IMR-90 (cell line): ENCODE results near the gene WBP2. TPM values are rescaled to one million over a fixed set of nuclear protein-coding genes. Genes with fewer than 3 reads are reported as not detected.

Experiments used
- ATAC-seq: fragments of 200-7000 bp; cut with Tn5 transposase; 2 replicates; pipeline ENCODE4 v1.9.1; 2020; ENCODE audit warnings: low read depth, mild to moderate bottlenecking, moderate library complexity
- BruUV-seq: library from RNA; stranded (reverse); fragments of 400-500 nt; replicated peaks from 2 replicates; lab custom pipeline; 2021; lab: Mats Ljungman, UMichigan
- CTCF ChIA-PET: fragments of 300-600 bp; formaldehyde crosslinking; extraction: SDS; loops from one replicate; lab custom pipeline; 2021; ENCODE audit warnings: antibody characterized with exemption; lab: Yijun Ruan, JAX
- POLR2A ChIA-PET: fragments of 300-600 bp; sonication (Branson Sonifier 250); formaldehyde crosslinking; loops from one replicate; lab custom pipeline; 2022; ENCODE audit warnings: antibody characterized with exemption; ENCODE audit not compliant: unreplicated experiment; lab: Charles Lee
- DNase-seq: peaks from one replicate; pipeline ENCODE4 v3.0.0; 2013
- H2AFZ ChIP-seq: replicated peaks from 2 replicates; pipeline ENCODE3; 2013; ENCODE audit warnings: low read length, mild to moderate bottlenecking; ENCODE audit not compliant: poor library complexity
- H2AK5ac ChIP-seq: 2 replicates; pipeline ENCODE4 v1.6.1; 2013; ENCODE audit warnings: low read depth, low read length, inconsistent platforms
- H2AK9ac ChIP-seq: replicated peaks from 2 replicates; pipeline ENCODE3; 2013; ENCODE audit warnings: mild to moderate bottlenecking, low read depth, low read length, moderate library complexity; ENCODE audit not compliant: poor library complexity
- H2BK120ac ChIP-seq: 2 replicates; pipeline ENCODE4 v1.6.1; 2013; ENCODE audit warnings: low read depth, low read length, inconsistent platforms
- H2BK15ac ChIP-seq: 3 replicates; pipeline ENCODE4 v1.6.1; 2013; ENCODE audit warnings: low read depth, low read length, inconsistent platforms
- H2BK20ac ChIP-seq: 2 replicates; pipeline ENCODE4 v1.6.1; 2013; ENCODE audit warnings: low read depth, mild to moderate bottlenecking, inconsistent platforms, low read length, moderate library complexity
- H2BK5ac ChIP-seq: 2 replicates; pipeline ENCODE4 v1.6.1; 2013; ENCODE audit warnings: mild to moderate bottlenecking, low read depth, low read length, inconsistent platforms; ENCODE audit not compliant: poor library complexity, severe bottlenecking
- H3K14ac ChIP-seq: replicated peaks from 2 replicates; pipeline ENCODE4 v1.6.1; 2013; ENCODE audit warnings: low read depth, low read length, inconsistent platforms
- H3K18ac ChIP-seq: 2 replicates; pipeline ENCODE4 v1.6.1; 2013; ENCODE audit warnings: low read depth, low read length, control low read depth
- H3K23ac ChIP-seq: 2 replicates; pipeline ENCODE4 v1.6.1; 2013; ENCODE audit warnings: low read depth, low read length, inconsistent platforms
- H3K27ac ChIP-seq: 2 replicates; pipeline ENCODE4 v1.5.1; 2013; ENCODE audit warnings: mild to moderate bottlenecking, control low read depth, low read length; ENCODE audit not compliant: insufficient read depth
- H3K27me3 ChIP-seq: 2 replicates; pipeline ENCODE4 v1.6.1; 2013; ENCODE audit warnings: low read length; ENCODE audit not compliant: control insufficient read depth, insufficient read depth
- H3K36me3 ChIP-seq: 2 replicates; pipeline ENCODE4 v1.6.1; 2013; ENCODE audit warnings: low read length, mixed read lengths; ENCODE audit not compliant: control insufficient read depth, insufficient read depth
- H3K4ac ChIP-seq: 2 replicates; pipeline ENCODE4 v1.6.1; 2013; ENCODE audit warnings: low read depth, low read length, inconsistent platforms
- H3K4me1 ChIP-seq: 2 replicates; pipeline ENCODE4 v1.6.1; 2013; ENCODE audit warnings: low read length, mixed read lengths; ENCODE audit not compliant: control insufficient read depth, insufficient read depth
- H3K4me2 ChIP-seq: 2 replicates; pipeline ENCODE4 v1.6.1; 2013; ENCODE audit warnings: low read depth, mild to moderate bottlenecking, control low read depth, low read length, moderate library complexity
- H3K4me3 ChIP-seq: 2 replicates; pipeline ENCODE4 v1.5.1; 2013; ENCODE audit warnings: low read depth, mild to moderate bottlenecking, control low read depth, low read length, moderate library complexity; ENCODE audit not compliant: insufficient read depth
- H3K56ac ChIP-seq: 2 replicates; pipeline ENCODE4 v1.6.1; 2013; ENCODE audit warnings: low read length, inconsistent platforms; ENCODE audit not compliant: insufficient read depth; ENCODE audit errors: extremely low read depth
- H3K79me1 ChIP-seq, 2 experiments: 2 replicates each; pipeline ENCODE4 v1.6.1; 2013; ENCODE audit warnings: low read length in 2 of 2, inconsistent platforms in 1 of 2, low read depth in 1 of 2
- H3K9ac ChIP-seq: 2 replicates; pipeline ENCODE4 v1.6.1; 2013; ENCODE audit warnings: low read depth, low read length, control low read depth
- H3K9me1 ChIP-seq: 2 replicates; pipeline ENCODE4 v1.6.1; 2013; ENCODE audit warnings: low read length, inconsistent platforms; ENCODE audit not compliant: insufficient read depth
- H3K9me3 ChIP-seq: 2 replicates; pipeline ENCODE4 v1.6.1; 2013; ENCODE audit warnings: low read length; ENCODE audit not compliant: control insufficient read depth, insufficient read depth
- H4K20me1 ChIP-seq: 2 replicates; pipeline ENCODE4 v1.6.1; 2013; ENCODE audit warnings: low read length, inconsistent platforms; ENCODE audit not compliant: insufficient read depth
- H4K5ac ChIP-seq: 2 replicates; pipeline ENCODE4 v1.6.1; 2013; ENCODE audit warnings: mild to moderate bottlenecking, low read depth, low read length, control low read depth
- H4K8ac ChIP-seq, 2 experiments: 2 replicates each; pipeline ENCODE4 v1.6.1; 2013; ENCODE audit warnings: low read depth in 2 of 2, low read length in 2 of 2, control low read depth in 1 of 2, inconsistent platforms in 1 of 2
- H4K91ac ChIP-seq: 2 replicates; pipeline ENCODE4 v1.6.1; 2013; ENCODE audit warnings: low read depth, low read length, inconsistent platforms; ENCODE audit not compliant: insufficient read depth
- BHLHE40 ChIP-seq: fragments of 150-350 bp; IDR thresholded peaks from 2 replicates; pipeline ENCODE4 v1.6.1; 2016; ENCODE audit warnings: mild to moderate bottlenecking, low read depth, low read length
- CEBPB ChIP-seq: IDR thresholded peaks from 2 replicates; pipeline ENCODE4 v1.6.1; 2012; ENCODE audit warnings: low read depth, low read length, improper control_type of control experiment
- CHD1 ChIP-seq: IDR thresholded peaks from 2 replicates; pipeline ENCODE4 v1.6.1; 2012; ENCODE audit warnings: low read depth, low read length, improper control_type of control experiment
- CTCF ChIP-seq: conservative IDR thresholded peaks from 2 replicates; pipeline ENCODE4 v1.5.1; 2012; ENCODE audit warnings: mild to moderate bottlenecking, low read depth, low read length, improper control_type of control experiment
- ELK1 ChIP-seq: fragments of 150-350 bp; IDR thresholded peaks from 2 replicates; pipeline ENCODE4 v1.6.1; 2016; ENCODE audit warnings: low read depth, mild to moderate bottlenecking, low read length, moderate library complexity, borderline replicate concordance
- FOS ChIP-seq: fragments of 150-350 bp; IDR thresholded peaks from 2 replicates; pipeline ENCODE4 v1.6.1; 2016; ENCODE audit warnings: low read depth, low read length
- MAFK ChIP-seq: IDR thresholded peaks from 2 replicates; pipeline ENCODE4 v1.6.1; 2012; ENCODE audit warnings: low read depth, low read length, improper control_type of control experiment
- MAZ ChIP-seq: IDR thresholded peaks from 2 replicates; pipeline ENCODE4 v1.6.1; 2012; ENCODE audit warnings: low read depth, mild to moderate bottlenecking, low read length, improper control_type of control experiment, moderate library complexity, borderline replicate concordance
- MXI1 ChIP-seq: IDR thresholded peaks from 2 replicates; pipeline ENCODE4 v1.6.1; 2012; ENCODE audit warnings: low read depth, mild to moderate bottlenecking, low read length, moderate library complexity, borderline replicate concordance
- NFE2L2 ChIP-seq: fragments of 150-350 bp; IDR thresholded peaks from 2 replicates; pipeline ENCODE4 v1.6.1; 2016; ENCODE audit warnings: low read depth, mild to moderate bottlenecking, low read length
- POLR2A ChIP-seq: IDR thresholded peaks from 2 replicates; pipeline ENCODE4 v1.6.1; 2012; ENCODE audit warnings: mild to moderate bottlenecking, low read depth, low read length
- RAD21 ChIP-seq: IDR thresholded peaks from 2 replicates; pipeline ENCODE4 v1.6.1; 2012; ENCODE audit warnings: low read length, improper control_type of control experiment
- RCOR1 ChIP-seq: IDR thresholded peaks from 2 replicates; pipeline ENCODE4 v1.6.1; 2012; ENCODE audit warnings: mild to moderate bottlenecking, low read length, improper control_type of control experiment; ENCODE audit not compliant: insufficient replicate concordance
- RFX5 ChIP-seq: IDR thresholded peaks from 2 replicates; pipeline ENCODE4 v1.8.0; 2012; ENCODE audit warnings: low read depth, mild to moderate bottlenecking, low read length, moderate library complexity
- SMC3 ChIP-seq: fragments of 150-350 bp; IDR thresholded peaks from 2 replicates; pipeline ENCODE4 v1.6.1; 2016; ENCODE audit warnings: low read depth, mild to moderate bottlenecking, antibody characterized with exemption, low read length, moderate library complexity
- USF2 ChIP-seq: fragments of 150-350 bp; IDR thresholded peaks from 2 replicates; pipeline ENCODE4 v1.6.1; 2017; ENCODE audit warnings: mild to moderate bottlenecking, antibody characterized with exemption, low read length, low read depth
- WGBS, 2 experiments: methylation state at CpG; one replicate each; pipeline versions ENCODE4 v1.1.5 to v1.1.7; 2013; ENCODE audit warnings: missing lambda C conversion rate in 2 of 2; ENCODE audit not compliant: insufficient read length in 1 of 2; ENCODE audit errors: extremely low coverage in 2 of 2; 5-methylcytosine and 5-hydroxymethylcytosine counted together
- dilution Hi-C: fragments of 300-500 bp; cut with HindIII; formaldehyde crosslinking; loops from one replicate; pipeline ENCODE4 v1.14.3; 2018; ENCODE audit warnings: low sequenced_read_pairs; ENCODE audit not compliant: unreplicated experiment
- in situ Hi-C: fragments of 300-500 bp; cut with MboI; formaldehyde crosslinking; loops from 3 replicates; pipeline ENCODE4 v1.14.3; 2019; ENCODE audit warnings: low sequenced_read_pairs, inconsistent platforms, mixed read lengths
- intact Hi-C: fragments of 100-400 bp; cut with micrococcal nuclease; formaldehyde crosslinking; loops from 2 replicates; pipeline ENCODE4 v1.10.0; 2022
- polyA plus RNA-seq, 3 experiments: library from polyadenylated mRNA; depleted of rRNA; stranded (reverse); fragments of >200 nt; gene quantifications; 2 replicates each; pipeline ENCODE4 v1.2.3, GENCODE V29; 2012; ENCODE audit warnings: low replicate concordance in 1 of 3
- total RNA-seq: library from RNA; depleted of rRNA; stranded (reverse); fragments of >200 nt; gene quantifications from 2 replicates; pipeline ENCODE4 v1.2.3, GENCODE V29; 2012

The WBP2 gene
- total and polyA plus RNA-seq, 2 of the 4 experiments (the other 2 are of a cell fraction) = 9.0 to 35.5 TPM

GRCh38 chr17:75901727-75902126 is 46.6 kb upstream of the WBP2 start:
- TF ChIP-seq MXI1 (no peak), CTCF (no peak), NFE2L2 (no peak), ELK1 (no peak), USF2 (no peak), BHLHE40 (no peak), RCOR1 (no peak), RFX5 (no peak), FOS (no peak), MAZ (no peak), RAD21 (no peak), POLR2A (no peak), MAFK (no peak), CHD1 (no peak), CEBPB (no peak), SMC3 (no peak)
- Histone ChIP-seq H3K23ac (no peak overlapping the region), H3K9me3 (no peaks in the 10 kb centered on the region), H2BK5ac (no peak overlapping the region), H3K36me3 (peaks cover 30% of the 10 kb centered on the region), H4K8ac (no peak overlapping the region), H3K4me3 (no peak overlapping the region), H3K4ac (no peak overlapping the region), H2AK9ac (no peak overlapping the region), H2BK20ac (no peak overlapping the region), H4K20me1 (no peaks in the 10 kb centered on the region), H3K56ac (no peak overlapping the region), H4K91ac (no peak overlapping the region), H3K9me1 (0 out of 2 replicates have a peak, but pooled peaks cover 6% of the 10 kb centered on the region), H3K27ac (no peak overlapping the region), H4K5ac (no peak overlapping the region), H2BK15ac (no peak overlapping the region), H3K18ac (no peak overlapping the region), H3K9ac (no peak overlapping the region), H2AFZ (no peak overlapping the region), H3K4me1 (peaks cover 5% of the 10 kb centered on the region), H2BK120ac (no peak overlapping the region), H3K14ac (no peak overlapping the region), H2AK5ac (no peak overlapping the region), H3K4me2 (no peak overlapping the region), H3K27me3 (no peaks in the 10 kb centered on the region), H3K79me1 (peaks cover 10 to 30% of the 10 kb centered on the region in 2 experiments)
- intact Hi-C loops (loop anchor here (10.0 kb wide), 1 partner anchor 173 kb away; the partner anchor contains the start of genes GALR2, SRP68 and ZACN), in situ Hi-C loops (loop anchor here (10.0 kb wide), 1 partner anchor 383 kb away; no protein-coding TSS in a partner anchor), dilution Hi-C loops (no loop called here)
- ATAC-seq = no peak
- ChIA-PET POLR2A (interaction anchor here (0.7 kb wide), 1 partner anchor 115 kb away, joined by 5 read pairs; no protein-coding TSS in a partner anchor), CTCF (no interaction called here)
- 100% methylated on average over 1 of the region's 18 CpGs; no CpG with 5 or more reads in 1 of the 2 experiments for WGBS, 2 experiments
- no TSS peak for BruUV-seq
- no peak for DNase-seq
